PC-9 (cell line): Measurements from ENCODE around the gene HEPACAM2. TPM values are rescaled to one million over a fixed set of nuclear protein-coding genes. Genes with fewer than 3 reads are reported as not detected.

Experiments used
- BruUV-seq: library from RNA; stranded (reverse); fragments of 400-500 nt; replicated peaks from 2 replicates; lab custom pipeline; 2021; lab: Mats Ljungman, UMichigan
- CTCF ChIA-PET: fragments of 300-600 bp; sonication (Branson Sonifier 250); formaldehyde crosslinking; loops from one replicate; lab custom pipeline; 2022; ENCODE audit warnings: antibody characterized with exemption; lab: Charles Lee
- POLR2A ChIA-PET: fragments of 300-600 bp; sonication (Branson Sonifier 250); formaldehyde crosslinking; loops from one replicate; lab custom pipeline; 2022; ENCODE audit warnings: antibody characterized with exemption; ENCODE audit not compliant: unreplicated experiment; lab: Charles Lee
- DNase-seq, 2 experiments: peaks; one replicate each; pipeline versions ENCODE4 v3.0.0 to v3.0.0-alpha.2; 2015 to 2022; ENCODE audit warnings: mixed read lengths in 1 of 2
- H2AFZ ChIP-seq: fragments of 200-600 bp; sonication (generic); 2 replicates; pipeline ENCODE4 v1.8.1; 2017; ENCODE audit warnings: antibody characterized with exemption
- H3F3A ChIP-seq: fragments of 200-600 bp; sonication (generic); 2 replicates; pipeline ENCODE4 v1.8.1; 2017; ENCODE audit warnings: antibody characterized with exemption, mild to moderate bottlenecking, low read depth; ENCODE audit not compliant: insufficient read depth
- H3K27ac ChIP-seq: fragments of 200-600 bp; sonication (generic); 2 replicates; pipeline ENCODE4 v1.6.1; 2016; ENCODE audit warnings: mixed run types
- H3K27me3 ChIP-seq: fragments of 200-600 bp; sonication (generic); 2 replicates; pipeline ENCODE4 v1.6.1; 2016; ENCODE audit warnings: low read depth, mixed run types; ENCODE audit not compliant: insufficient read depth
- H3K36me3 ChIP-seq: fragments of 200-600 bp; sonication (generic); 2 replicates; pipeline ENCODE4 v1.6.1; 2016; ENCODE audit warnings: low read depth, mixed run types
- H3K4me1 ChIP-seq: fragments of 200-600 bp; sonication (generic); replicated peaks from 2 replicates; pipeline ENCODE4 v1.6.1; 2016; ENCODE audit warnings: mixed run types; ENCODE audit not compliant: insufficient read depth
- H3K4me2 ChIP-seq: fragments of 200-600 bp; sonication (generic); 2 replicates; pipeline ENCODE4 v1.6.1; 2017; ENCODE audit warnings: mixed run types
- H3K4me3 ChIP-seq: fragments of 200-600 bp; sonication (generic); 2 replicates; pipeline ENCODE4 v1.6.1; 2016; ENCODE audit warnings: mixed run types
- H3K79me2 ChIP-seq: fragments of 200-600 bp; sonication (generic); 2 replicates; pipeline ENCODE4 v1.6.1; 2017; ENCODE audit warnings: low read depth, mixed run types
- H3K9me2 ChIP-seq: fragments of 200-600 bp; sonication (generic); 2 replicates; pipeline ENCODE4 v1.8.1; 2017; ENCODE audit warnings: mild to moderate bottlenecking; ENCODE audit not compliant: insufficient read depth
- H3K9me3 ChIP-seq: fragments of 200-600 bp; sonication (generic); 2 replicates; pipeline ENCODE4 v1.8.1; 2016; ENCODE audit warnings: low read depth; ENCODE audit not compliant: insufficient read depth
- H4K20me1 ChIP-seq: fragments of 200-600 bp; sonication (generic); 2 replicates; pipeline ENCODE4 v1.8.1; 2017; ENCODE audit not compliant: insufficient read depth
- EZH2 ChIP-seq: fragments of 200-600 bp; sonication (generic); IDR thresholded peaks from 2 replicates; pipeline ENCODE4 v1.8.0; 2017; ENCODE audit warnings: antibody characterized with exemption, low read depth
- intact Hi-C: fragments of 100-400 bp; cut with micrococcal nuclease; formaldehyde crosslinking; loops from one replicate; pipeline ENCODE4 v1.10.0; 2022; ENCODE audit not compliant: unreplicated experiment
- total RNA-seq: library from RNA; stranded (reverse); gene quantifications from 2 replicates; pipeline ENCODE4 v1.2.3, GENCODE V29; 2021
- TF ChIP-seq, protein P1 (sequence below): fragments of 200-600 bp; sonication (generic); conservative IDR thresholded peaks from 2 replicates; pipeline ENCODE4 v1.6.1; 2017; ENCODE audit warnings: mixed run types, antibody characterized with exemption, mild to moderate bottlenecking, moderate library complexity

HEPACAM2 gene
- total RNA-seq, 1 experiment from 2014 or later = not detected

DNA sequence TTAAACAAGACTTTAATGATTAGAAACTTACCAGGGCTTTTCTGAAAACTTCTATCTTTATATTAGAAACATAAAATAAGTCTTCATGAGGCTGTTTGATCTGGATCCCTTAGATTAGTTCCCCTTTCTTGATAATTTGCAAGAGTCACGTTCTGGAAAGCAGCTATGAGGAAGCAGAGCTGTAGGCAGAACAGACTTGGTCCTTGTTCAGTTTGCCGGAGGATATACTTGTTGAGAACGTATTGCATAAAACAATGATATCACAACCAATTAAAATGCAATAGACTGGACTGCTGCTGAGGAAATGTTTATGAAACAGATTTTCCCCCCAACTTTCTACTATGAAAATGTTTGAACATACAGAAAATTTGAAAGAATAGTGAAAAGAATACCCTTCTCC, 80.9 kb downstream of the HEPACAM2 start:
- Histone ChIP-seq H3K4me1 (peaks cover 23% of the 10 kb centered on the region; the same call in 1 of the 2 replicates), H3K27ac (no peak overlapping the region), H3K36me3 (no peaks in the 10 kb centered on the region), H3F3A (no peaks in the 10 kb centered on the region), H4K20me1 (no peaks in the 10 kb centered on the region), H3K4me3 (no peak overlapping the region), H3K79me2 (no peaks in the 10 kb centered on the region), H3K9me2 (no peaks in the 10 kb centered on the region), H3K4me2 (no peak overlapping the region), H2AFZ (no peak overlapping the region), H3K27me3 (no peaks in the 10 kb centered on the region), H3K9me3 (no peaks in the 10 kb centered on the region)
- ChIA-PET POLR2A (no interaction called here), CTCF (no interaction called here)
- no peak for DNase-seq
- intact Hi-C loops = no loop called here
- BruUV-seq = no TSS peak
- no peak for TF ChIP-seq EZH2
- TF ChIP-seq, protein P1, sequence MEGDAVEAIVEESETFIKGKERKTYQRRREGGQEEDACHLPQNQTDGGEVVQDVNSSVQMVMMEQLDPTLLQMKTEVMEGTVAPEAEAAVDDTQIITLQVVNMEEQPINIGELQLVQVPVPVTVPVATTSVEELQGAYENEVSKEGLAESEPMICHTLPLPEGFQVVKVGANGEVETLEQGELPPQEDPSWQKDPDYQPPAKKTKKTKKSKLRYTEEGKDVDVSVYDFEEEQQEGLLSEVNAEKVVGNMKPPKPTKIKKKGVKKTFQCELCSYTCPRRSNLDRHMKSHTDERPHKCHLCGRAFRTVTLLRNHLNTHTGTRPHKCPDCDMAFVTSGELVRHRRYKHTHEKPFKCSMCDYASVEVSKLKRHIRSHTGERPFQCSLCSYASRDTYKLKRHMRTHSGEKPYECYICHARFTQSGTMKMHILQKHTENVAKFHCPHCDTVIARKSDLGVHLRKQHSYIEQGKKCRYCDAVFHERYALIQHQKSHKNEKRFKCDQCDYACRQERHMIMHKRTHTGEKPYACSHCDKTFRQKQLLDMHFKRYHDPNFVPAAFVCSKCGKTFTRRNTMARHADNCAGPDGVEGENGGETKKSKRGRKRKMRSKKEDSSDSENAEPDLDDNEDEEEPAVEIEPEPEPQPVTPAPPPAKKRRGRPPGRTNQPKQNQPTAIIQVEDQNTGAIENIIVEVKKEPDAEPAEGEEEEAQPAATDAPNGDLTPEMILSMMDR = no peak

DNA sequence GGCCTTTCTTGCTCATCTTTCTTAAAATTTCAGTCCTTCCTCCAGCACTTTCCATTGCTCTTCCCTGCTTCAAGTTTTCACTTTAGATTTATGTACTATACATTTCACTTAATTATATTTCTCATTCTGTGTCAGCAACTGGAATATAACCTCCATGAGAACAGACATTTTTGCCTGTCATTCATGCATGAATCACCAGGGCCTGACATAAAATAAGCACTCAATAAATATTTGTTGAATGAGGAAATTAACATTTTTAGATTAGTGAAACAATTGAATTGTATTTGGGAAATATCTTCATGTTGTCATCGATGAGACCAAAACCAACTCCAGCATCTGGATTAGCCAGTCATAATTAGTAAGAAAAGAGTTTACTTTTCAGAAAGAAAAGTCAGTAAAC, 84.1 kb downstream of the HEPACAM2 start:
- no TSS peak for BruUV-seq
- Histone ChIP-seq H3K9me2 (no peaks in the 10 kb centered on the region), H3K4me3 (no peak overlapping the region), H3K36me3 (no peaks in the 10 kb centered on the region), H3K4me2 (no peak overlapping the region), H3F3A (no peaks in the 10 kb centered on the region), H3K79me2 (no peaks in the 10 kb centered on the region), H3K27me3 (no peaks in the 10 kb centered on the region), H3K9me3 (no peaks in the 10 kb centered on the region), H2AFZ (no peak overlapping the region), H3K27ac (no peak overlapping the region), H3K4me1 (peaks cover 8% of the 10 kb centered on the region; the same call in 1 of the 2 replicates), H4K20me1 (no peaks in the 10 kb centered on the region)
- DNase-seq = peak in 1 of 2 experiments; percentile 36
- POLR2A ChIA-PET = no interaction called here
- CTCF ChIA-PET = no interaction called here
- TF ChIP-seq, protein P1 = no peak
- TF ChIP-seq EZH2 = no peak
- intact Hi-C loops = no loop called here

DNA sequence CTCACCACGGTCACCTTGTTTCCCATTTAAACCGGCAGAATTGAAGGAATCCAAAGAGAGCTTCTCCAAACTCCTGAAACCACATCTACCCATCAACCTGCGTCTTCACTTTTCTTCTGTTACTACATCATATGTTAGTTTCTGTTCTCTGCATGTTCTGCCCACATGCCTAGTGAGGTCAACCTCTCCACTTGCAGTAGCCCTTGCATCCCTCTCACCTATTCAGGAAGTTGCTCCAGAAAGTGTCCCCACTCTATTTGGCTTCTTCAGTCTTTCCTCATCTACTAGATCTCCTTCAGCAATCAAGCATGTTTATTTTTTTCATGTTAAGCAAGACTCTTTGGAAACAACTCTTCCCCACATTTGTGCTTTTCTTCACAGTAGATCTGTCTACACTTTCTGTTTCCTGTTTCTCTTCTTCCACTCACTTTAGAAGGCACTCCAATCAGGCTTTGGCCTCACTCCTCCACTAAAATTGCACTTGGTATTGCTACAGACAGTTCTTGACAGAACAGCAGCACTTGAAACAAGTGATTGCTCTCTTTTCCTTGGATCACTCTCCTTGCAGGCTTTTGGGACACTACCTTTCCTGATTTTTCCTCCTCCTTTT, 85.6 kb downstream of the HEPACAM2 start:
- Histone ChIP-seq H3K79me2 (no peaks in the 10 kb centered on the region), H3K4me2 (no peak overlapping the region), H3K36me3 (no peaks in the 10 kb centered on the region), H3K4me3 (no peak overlapping the region), H3K4me1 (no peaks in the 10 kb centered on the region), H3K9me2 (no peaks in the 10 kb centered on the region), H2AFZ (no peak overlapping the region), H4K20me1 (no peaks in the 10 kb centered on the region), H3K27ac (no peak overlapping the region), H3F3A (no peaks in the 10 kb centered on the region), H3K27me3 (no peaks in the 10 kb centered on the region), H3K9me3 (no peaks in the 10 kb centered on the region)
- POLR2A ChIA-PET = no interaction called here
- TF ChIP-seq, protein P1 = no peak
- TF ChIP-seq EZH2 = no peak
- DNase-seq = no peak
- BruUV-seq = no TSS peak
- intact Hi-C loops = no loop called here
- CTCF ChIA-PET = no interaction called here
